Heart left ventricle (tissue), 16 donors: Measurements from ENCODE around the gene NAA80. TPM values are rescaled to one million over a fixed set of nuclear protein-coding genes. Genes with fewer than 3 reads are reported as not detected.
A peak's percentile ranks its signal among the peaks of the same experiment; 100 is the strongest.

Experiments used
- ATAC-seq, 4 donors: fragments of 200-7000 bp; cut with Tn5 transposase; one replicate each; pipeline ENCODE4 v1.9.1; 2020 to 2022; ENCODE audit warnings: moderate library complexity in 4 of 4, mild to moderate bottlenecking in 3 of 4, moderate number of reproducible peaks in 1 of 4
- DNase-seq, 5 donors: peaks; one replicate each; pipeline ENCODE4 v3.0.0-alpha.2; 2020
- H3K27ac ChIP-seq, 12 donors: fragments of 200-600 bp; sonication (generic) in 4 of 12; one replicate each; pipeline versions ENCODE4 v1.5.0 to v1.8.0; 2016 to 2022; ENCODE audit warnings: mild to moderate bottlenecking in 2 of 12
- H3K27me3 ChIP-seq, 9 donors: fragments of 200-600 bp; sonication (generic) in 2 of 9; one replicate each; pipeline versions ENCODE4 v1.5.1 to v1.8.0; 2016 to 2022; ENCODE audit warnings: mild to moderate bottlenecking in 3 of 9
- H3K36me3 ChIP-seq, 9 donors: fragments of 200-600 bp; sonication (generic) in 2 of 9; one replicate each; pipeline versions ENCODE4 v1.5.0 to v1.8.0; 2018 to 2022; ENCODE audit warnings: mild to moderate bottlenecking in 2 of 9
- H3K4me1 ChIP-seq, 12 donors: fragments of 200-600 bp; sonication (generic) in 4 of 12; one replicate each; pipeline versions ENCODE4 v1.5.0 to v1.8.0; 2016 to 2022; ENCODE audit warnings: mild to moderate bottlenecking in 3 of 12
- H3K4me3 ChIP-seq, 12 donors: fragments of 200-600 bp; sonication (generic) in 4 of 12; one replicate each; pipeline versions ENCODE4 v1.5.0 to v1.8.0; 2017 to 2022; ENCODE audit warnings: mild to moderate bottlenecking in 9 of 12, moderate library complexity in 4 of 12
- H3K9me3 ChIP-seq, 12 donors: fragments of 200-600 bp; sonication (generic) in 4 of 12; one replicate each; pipeline versions ENCODE4 v1.5.0 to v1.8.0; 2016 to 2022; ENCODE audit warnings: mild to moderate bottlenecking in 1 of 12
- CTCF ChIP-seq, 12 donors: fragments of 200-600 bp; sonication (generic) in 4 of 12; IDR thresholded peaks; one replicate each; pipeline versions ENCODE4 v1.5.0 to v1.8.0; 2018 to 2022; ENCODE audit warnings: antibody characterized with exemption in 12 of 12, mild to moderate bottlenecking in 5 of 12
- POLR2A ChIP-seq, 2 donors: fragments of 450-650 bp; IDR thresholded peaks; one replicate each; pipeline ENCODE4 v1.6.1; 2017; ENCODE audit warnings: antibody characterized with exemption in 2 of 2, mild to moderate bottlenecking in 2 of 2, moderate library complexity in 2 of 2
- WGBS, 4 donors: extraction: QIAGEN DNeasy Blood & Tissue Kit in 2 of 4; methylation state at CpG; one replicate each; pipeline versions ENCODE4 v1.1.5 to v1.1.7; 2013 to 2018; 5-methylcytosine and 5-hydroxymethylcytosine counted together
- intact Hi-C, 10 donors: fragments of 100-400 bp; cut with DNase I; formaldehyde crosslinking; loops; one replicate each; pipeline versions ENCODE4 v1.11.1 to v1.14.2; 2022
- polyA plus RNA-seq, 2 donors: library from polyadenylated mRNA; stranded (reverse); fragments of 200-250 nt; gene quantifications; one replicate each; pipeline ENCODE4 v1.2.3, GENCODE V29; 2013
- total RNA-seq, 9 donors: library from RNA; depleted of rRNA in 2 of 9; stranded (reverse); fragments of >200 nt in 2 of 9; fragmentation: NEBNext Ultra II Directional in 3 of 9; extraction: Animal tissue kit (Norgen Biotek cat#: 25700) in 3 of 9; gene quantifications; one replicate each; pipeline versions ENCODE4 v1.1.0 to v1.2.4, GENCODE V29; 2016 to 2023
- donor health status: ischemic (EF 13 %, LVEDD 7.1; RV severe dilation, severe dysfunction).
- donor health status: healthy with polysubstance abuse.
- donor health status: DM: no; HTN: yes; CAD: no.
- donor health status: DM: no; HTN: no; CAD: no.
- donor health status: ischemic (EF 25% LVEDD 6.9; RV normal size, moderate dysfunction).
- donor health status: ischemic (EF 25% LVEDD 5.7; RV mildly dilated, moderate dysfunction).
- donor health status: healthy.
- donor health status: DM: yes; HTN: yes; CAD: no.
- donor health status: ischemic (EF 35%, LVEDD 5.7; RV mildly dilated, moderate dysfunction).
- donor health status: nonischemic (EF 11% LVEDD 7.7; RV severe dilation, severe dysfunction).
- donor health status: DM: yes; HTN: yes; CAD: no.
- donor health status: PGD.
- donor health status: ischemic (EF 29% LVEDD 5.4; RV normal size, mild dysfunction).
- donor health status: nonischemic (EF 23%, LVEDD 6.1; RV moderate dilation, normal function).

NAA80 gene
- total and polyA plus RNA-seq, 11 donors: 5.0 to 13.9 (median 9.8) TPM

GRCh38 chr3:50261505-50261904, 37.7 kb downstream of the NAA80 start:
- Histone ChIP-seq H3K9me3 (peaks cover 0 to 6% (median 0%) of the 10 kb centered on the region in 12 donors), H3K36me3 (peaks cover 0 to 33% (median 25%) of the 10 kb centered on the region in 9 donors), H3K27ac (peak overlapping the region; percentile 88 to 100 (median 100)), H3K4me3 (peak overlapping the region in 4 of 12 donors; percentile 73 to 77 (median 76)), H3K4me1 (peaks cover 0 to 66% (median 47%) of the 10 kb centered on the region in 12 donors), H3K27me3 (no peaks in the 10 kb centered on the region)
- intact Hi-C loops: loop anchor here in 1 of 10 donors (5.0 kb wide), 1 partner anchor 61 kb away; the partner anchor contains the start of gene HYAL2
- DNase-seq (peak in 2 of 5 donors; percentile 7 to 23), ATAC-seq (no peak)
- TF ChIP-seq POLR2A (IDR thresholded peaks at IDR 0.05): no peak
- no peak for TF ChIP-seq CTCF (IDR thresholded peaks at IDR 0.05)
- 39 to 57% (median 48%) methylated on average over 2 of the region's 2 CpGs for WGBS, 4 donors

- H3K9me3 ChIP-seq: peaks cover 0 to 6% (median 0%) of the 10 kb centered on the region in 12 donors
- H3K27ac ChIP-seq: peak overlapping the region; percentile 88 to 100 (median 100)
- ATAC-seq: no peak
- H3K4me3 ChIP-seq: peak overlapping the region in 11 of 12 donors; percentile 56 to 79 (median 73)
- peak in 2 of 5 donors; percentile 14 to 37 for DNase-seq
- peaks cover 0 to 38% (median 30%) of the 10 kb centered on the region in 9 donors for H3K36me3 ChIP-seq
- TF ChIP-seq POLR2A (IDR thresholded peaks at IDR 0.05) (no peak), CTCF (IDR thresholded peaks at IDR 0.05) (no peak)
- peaks cover 0 to 65% (median 46%) of the 10 kb centered on the region in 12 donors for H3K4me1 ChIP-seq
- intact Hi-C loops: loop anchor here in 2 of 10 donors (1.0 to 5.0 kb wide), 2 partner anchors 12 to 61 kb away; partner anchors contain the start of gene HYAL2 (in 1 of the 2)
- H3K27me3 ChIP-seq: no peaks in the 10 kb centered on the region
- WGBS, 4 donors: 44 to 59% (median 54%) methylated on average over 4 to 5 of the region's 5 CpGs
These were observed 38.2 kb downstream of the NAA80 start for GRCh38 chr3:50260942-50261441.

DNA sequence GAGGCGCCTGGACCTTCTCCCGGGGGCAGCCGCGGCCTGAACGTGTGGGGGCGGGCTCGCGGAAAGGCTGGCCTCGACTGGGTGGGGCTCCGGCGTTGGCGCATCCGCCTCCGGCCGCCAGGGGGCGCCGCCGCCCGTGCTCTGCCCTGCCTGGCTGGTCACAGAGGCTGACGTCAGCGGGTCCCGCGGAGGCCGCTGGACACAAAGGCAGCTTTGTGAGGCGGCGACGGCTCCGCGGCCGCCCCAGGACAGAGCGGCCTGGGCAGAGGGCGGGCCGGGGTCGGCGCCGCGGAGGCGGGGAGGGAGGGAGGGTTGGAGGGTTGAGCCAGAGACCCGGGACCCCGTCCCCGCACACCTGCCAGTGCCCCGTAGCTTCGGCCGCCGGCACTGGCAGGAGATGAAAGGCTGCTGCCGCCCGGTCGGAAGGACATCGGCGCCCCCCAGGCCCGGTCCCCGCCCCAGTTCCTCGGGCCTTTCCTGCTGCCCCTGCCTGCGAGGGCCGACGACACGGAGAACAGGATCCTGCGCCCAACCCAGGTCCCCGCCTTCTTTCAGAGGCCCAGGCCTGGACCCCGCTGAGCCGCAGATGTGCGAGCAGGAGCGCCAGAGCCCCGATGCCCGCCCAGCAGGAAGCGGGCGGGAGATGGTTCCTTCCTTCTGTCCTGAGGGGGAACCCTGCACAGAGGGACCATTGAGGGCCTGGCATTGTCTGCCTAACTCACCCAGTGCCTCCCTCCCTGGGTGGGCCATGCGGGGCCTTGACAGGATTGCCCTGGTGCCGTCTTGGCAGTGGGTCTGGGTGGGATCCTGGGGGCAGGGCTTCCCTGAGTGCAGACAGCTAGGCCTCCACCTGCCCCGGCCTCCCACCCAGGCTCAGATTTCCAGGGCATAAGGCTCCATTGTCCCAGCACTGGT, 38.9 kb downstream of the NAA80 start:
- ATAC-seq (peak; percentile 56 to 89 (median 80)), DNase-seq (peak; percentile 95 to 97 (median 96))
- Histone ChIP-seq H3K36me3 (peaks cover 0 to 45% (median 37%) of the 10 kb centered on the region in 9 donors), H3K27me3 (no peaks in the 10 kb centered on the region), H3K27ac (peak overlapping the region; percentile 88 to 100 (median 100)), H3K4me1 (peaks cover 0 to 65% (median 47%) of the 10 kb centered on the region in 12 donors), H3K9me3 (peaks cover 0 to 6% (median 0%) of the 10 kb centered on the region in 12 donors), H3K4me3 (peak overlapping the region; percentile 50 to 79 (median 72))
- 0 to 1% (median 0%) methylated on average over 4 to 70 of the region's 70 CpGs for WGBS, 4 donors
- intact Hi-C loops: loop anchor here in 2 of 10 donors (1.0 to 5.0 kb wide), 2 partner anchors 13 to 62 kb away; partner anchors contain the start of gene HYAL2 (in 1 of the 2)
- TF ChIP-seq POLR2A (IDR thresholded peaks at IDR 0.05) (peak in 1 of 2 donors; percentile 71), CTCF (IDR thresholded peaks at IDR 0.05) (peak; percentile 95 to 99 (median 98))
